ENCODE data around the gene TMED4. TPM values are rescaled to one million over a fixed set of nuclear protein-coding genes. Genes with fewer than 3 reads are reported as not detected.

TMED4 gene
- polyA plus RNA-seq, 1 of the 3 experiments (the other 2 are of a cell fraction), result 145 TPM

GRCh38 chr7:44549457-44549856 is 32.6 kb downstream of the TMED4 start:
- Histone ChIP-seq H3K9me2 (no peaks in the 10 kb centered on the region), H3K9me3 (no peaks in the 10 kb centered on the region), H4K20me1 (ENCODE audit: insufficient read depth) (no peaks in the 10 kb centered on the region), H3K79me2 (ENCODE audit: insufficient read depth) (no peaks in the 10 kb centered on the region), H2AFZ (ENCODE audit: low read depth) (no peak overlapping the region), H3F3A (replicated peaks; ENCODE audit: insufficient read depth) (peaks cover 9% of the 10 kb centered on the region), H3K4me3 (ENCODE audit: low read depth in 2 of 2, low read length in 1 of 2) (no peak overlapping the region), H3K27me3 (ENCODE audit: insufficient read depth) (peaks cover 8% of the 10 kb centered on the region; the same call in 1 of the 2 replicates), H3K27ac (ENCODE audit: low read depth in 2 of 2, low read length in 1 of 2) (no peak overlapping the region), H3K36me3 (replicated peaks in 1 of 2; ENCODE audit: control insufficient read depth in 1 of 2, insufficient read depth in 2 of 2, low read length in 1 of 2) (no peaks in the 10 kb centered on the region), H3K9ac (no peak overlapping the region), H3K4me1 (ENCODE audit: control insufficient read depth in 1 of 2, insufficient read depth in 2 of 2, low read depth in 1 of 2, low read length in 1 of 2) (no peaks in the 10 kb centered on the region), H3K4me2 (no peak overlapping the region)
- TF ChIP-seq TEAD4 (IDR thresholded peaks at IDR 0.05; ENCODE audit: borderline replicate concordance, insufficient read depth) (no peak), REST (IDR thresholded peaks at IDR 0.05; ENCODE audit: low read depth, low read length) (no peak), MAX (IDR thresholded peaks at IDR 0.05; ENCODE audit: low read depth) (no peak), RFX5 (IDR thresholded peaks at IDR 0.05; ENCODE audit: low read length) (no peak), TAF1 (IDR thresholded peaks at IDR 0.05; ENCODE audit: borderline replicate concordance, low read depth, low read length) (no peak), EP300 (IDR thresholded peaks at IDR 0.05; ENCODE audit: borderline replicate concordance in 1 of 2, low read depth in 1 of 2, low read length in 1 of 2) (no peak), EZH2phosphoT487 (IDR thresholded peaks at IDR 0.05; ENCODE audit: borderline replicate concordance, low read depth) (no peak), FOXM1 (IDR thresholded peaks at IDR 0.05; ENCODE audit: low read depth) (no peak), GABPA (IDR thresholded peaks at IDR 0.05; ENCODE audit: low read depth) (no peak), USF2 (IDR thresholded peaks at IDR 0.05; ENCODE audit: borderline replicate concordance, low read depth, low read length) (no peak), MXI1 (IDR thresholded peaks at IDR 0.05; ENCODE audit: low read depth, low read length) (no peak), IRF3 (IDR thresholded peaks at IDR 0.05; ENCODE audit: low read depth, low read length) (no peak), USF1 (IDR thresholded peaks at IDR 0.05; ENCODE audit: borderline replicate concordance, low read depth) (no peak), JUND (IDR thresholded peaks at IDR 0.05) (no peak), PBX3 (IDR thresholded peaks at IDR 0.05) (no peak), RXRA (IDR thresholded peaks at IDR 0.05; ENCODE audit: borderline replicate concordance, low read depth) (no peak), NFIC (IDR thresholded peaks at IDR 0.05; ENCODE audit: borderline replicate concordance) (no peak), MEF2A (IDR thresholded peaks at IDR 0.05; ENCODE audit: borderline replicate concordance, low read depth) (no peak), GATA2 (CRISPR knock-in tag; IDR thresholded peaks at IDR 0.05) (no peak)
- ChIA-PET CTCF (interaction anchor here (1.3 to 9.1 kb wide), 6 partner anchors 12 to 335 kb away, joined by 3 to 55 read pairs (median 6); no protein-coding TSS in a partner anchor), POLR2A (interaction anchor here (2.1 kb wide), 1 partner anchor 16 kb away, joined by 5 read pairs; no protein-coding TSS in a partner anchor)
- DNase-seq, result no peak
- WGBS (ENCODE audit: low lambda C conversion rate), result 7% methylated on average over 3 of the region's 3 CpGs

All from SK-N-SH (cell line).